ENCODE results near the gene TPGS1.

TPGS1 gene

GRCh38 chr19:468587-469256 is 38.6 kb upstream of the TPGS1 start:
- Histone ChIP-seq H3K27ac (replicated peaks; ENCODE audit: low read length) (no peak overlapping the region), H4K8ac (ENCODE audit: low read depth, low read length) (no peak overlapping the region), H3K9ac (ENCODE audit: low read depth, low read length, poor library complexity) (peak overlapping the region; percentile 30), H2BK12ac (ENCODE audit: low read length) (no peak overlapping the region), H3K27me3 (ENCODE audit: control insufficient read depth in 3 of 3, insufficient read depth in 3 of 3, low read depth in 1 of 3, low read length in 3 of 3) (no peaks in the 10 kb centered on the region), H3K9me3 (replicated peaks in 1 of 2; ENCODE audit: control insufficient read depth in 2 of 2, insufficient read depth in 1 of 2, low read depth in 1 of 2, low read length in 2 of 2) (no peaks in the 10 kb centered on the region), H3K36me3 (replicated peaks in 1 of 2; ENCODE audit: control insufficient read depth in 2 of 2, insufficient read depth in 2 of 2, low read length in 2 of 2) (no peaks in the 10 kb centered on the region), H2AFZ (ENCODE audit: low read length) (no peak overlapping the region), H4K91ac (ENCODE audit: low read depth, low read length, poor library complexity) (no peak overlapping the region), H3K23ac (ENCODE audit: low read depth, low read length, poor library complexity) (no peak overlapping the region), H3K4ac (ENCODE audit: low read length) (no peak overlapping the region), H3K4me2 (ENCODE audit: insufficient read depth, low read length, poor library complexity, severe bottlenecking) (no peak overlapping the region), H2BK120ac (ENCODE audit: low read depth, low read length) (peak overlapping the region; percentile 50), H3K18ac (ENCODE audit: low read length) (peak overlapping the region; percentile 3), H2BK15ac (ENCODE audit: low read length) (peak overlapping the region; percentile 19), H3K4me1 (ENCODE audit: control insufficient read depth in 2 of 2, insufficient read depth in 1 of 2, low read depth in 1 of 2, low read length in 2 of 2) (peaks cover 0 to 2% of the 10 kb centered on the region in 2 donors), H3K4me3 (ENCODE audit: low read length in 2 of 2) (no peak overlapping the region), H3K14ac (ENCODE audit: low read length) (peak overlapping the region; percentile 31), H3K79me1 (ENCODE audit: low read depth, low read length) (no peaks in the 10 kb centered on the region), H2AK5ac (ENCODE audit: low read depth, low read length) (no peak overlapping the region), H2BK5ac (ENCODE audit: low read length) (no peak overlapping the region)
- no peak for DNase-seq (ENCODE audit: low spot score)
- no CpG with 5 or more reads among the region's 27 CpGs for WGBS, 2 donors (ENCODE audit: extremely low coverage in 2 of 2, insufficient read length in 2 of 2, insufficient replicate concordance in 1 of 2)

GRCh38 chr19:469833-470232 is 37.5 kb upstream of the TPGS1 start:
- no peak overlapping the region for H2BK15ac ChIP-seq (ENCODE audit: low read length)
- DNase-seq (ENCODE audit: low spot score) = no peak
- H3K79me1 ChIP-seq (ENCODE audit: low read depth, low read length) = no peaks in the 10 kb centered on the region
- no peak overlapping the region for H3K23ac ChIP-seq (ENCODE audit: low read depth, low read length, poor library complexity)
- H4K91ac ChIP-seq (ENCODE audit: low read depth, low read length, poor library complexity) = no peak overlapping the region
- H2BK120ac ChIP-seq (ENCODE audit: low read depth, low read length) = no peak overlapping the region
- no peak overlapping the region for H3K4me2 ChIP-seq (ENCODE audit: insufficient read depth, low read length, poor library complexity, severe bottlenecking)
- H3K27ac ChIP-seq (replicated peaks; ENCODE audit: low read length) = no peak overlapping the region
- H3K27me3 ChIP-seq (ENCODE audit: control insufficient read depth in 3 of 3, insufficient read depth in 3 of 3, low read depth in 1 of 3, low read length in 3 of 3) = no peaks in the 10 kb centered on the region
- H2AK5ac ChIP-seq (ENCODE audit: low read depth, low read length) = peak overlapping the region; percentile 93
- no peak overlapping the region for H3K9ac ChIP-seq (ENCODE audit: low read depth, low read length, poor library complexity)
- no peak overlapping the region for H3K18ac ChIP-seq (ENCODE audit: low read length)
- no peak overlapping the region for H2BK5ac ChIP-seq (ENCODE audit: low read length)
- H3K9me3 ChIP-seq (replicated peaks in 1 of 2; ENCODE audit: control insufficient read depth in 2 of 2, insufficient read depth in 1 of 2, low read depth in 1 of 2, low read length in 2 of 2) = no peaks in the 10 kb centered on the region
- no peak overlapping the region for H3K4ac ChIP-seq (ENCODE audit: low read length)
- H4K8ac ChIP-seq (ENCODE audit: low read depth, low read length) = no peak overlapping the region
- H2BK12ac ChIP-seq (ENCODE audit: low read length) = peak overlapping the region; percentile 33
- no peak overlapping the region for H2AFZ ChIP-seq (ENCODE audit: low read length)
- no peaks in the 10 kb centered on the region for H3K36me3 ChIP-seq (replicated peaks in 1 of 2; ENCODE audit: control insufficient read depth in 2 of 2, insufficient read depth in 2 of 2, low read length in 2 of 2)
- WGBS, 2 donors (ENCODE audit: extremely low coverage in 2 of 2, insufficient read length in 2 of 2, insufficient replicate concordance in 1 of 2) = no CpG with 5 or more reads among the region's 7 CpGs
- peaks cover 2 to 4% of the 10 kb centered on the region in 2 donors for H3K4me1 ChIP-seq (ENCODE audit: control insufficient read depth in 2 of 2, insufficient read depth in 1 of 2, low read depth in 1 of 2, low read length in 2 of 2)
- no peak overlapping the region for H3K4me3 ChIP-seq (ENCODE audit: low read length in 2 of 2)
- H3K14ac ChIP-seq (ENCODE audit: low read length) = no peak overlapping the region

GRCh38 chr19:470701-471100 is 36.6 kb upstream of the TPGS1 start:
- Histone ChIP-seq H4K8ac (ENCODE audit: low read depth, low read length) (no peak overlapping the region), H3K27ac (replicated peaks; ENCODE audit: low read length) (no peak overlapping the region), H3K23ac (ENCODE audit: low read depth, low read length, poor library complexity) (no peak overlapping the region), H3K4me2 (ENCODE audit: insufficient read depth, low read length, poor library complexity, severe bottlenecking) (no peak overlapping the region), H2AFZ (ENCODE audit: low read length) (peak overlapping the region; percentile 24), H3K4me3 (ENCODE audit: low read length in 2 of 2) (no peak overlapping the region), H2BK120ac (ENCODE audit: low read depth, low read length) (no peak overlapping the region), H3K18ac (ENCODE audit: low read length) (peak overlapping the region; percentile 74), H2BK15ac (ENCODE audit: low read length) (no peak overlapping the region), H3K4ac (ENCODE audit: low read length) (peak overlapping the region; percentile 4), H3K36me3 (replicated peaks in 1 of 2; ENCODE audit: control insufficient read depth in 2 of 2, insufficient read depth in 2 of 2, low read length in 2 of 2) (no peaks in the 10 kb centered on the region), H3K14ac (ENCODE audit: low read length) (no peak overlapping the region), H2AK5ac (ENCODE audit: low read depth, low read length) (peak overlapping the region; percentile 7), H3K9me3 (replicated peaks in 1 of 2; ENCODE audit: control insufficient read depth in 2 of 2, insufficient read depth in 1 of 2, low read depth in 1 of 2, low read length in 2 of 2) (no peaks in the 10 kb centered on the region), H2BK12ac (ENCODE audit: low read length) (peak overlapping the region; percentile 1), H4K91ac (ENCODE audit: low read depth, low read length, poor library complexity) (no peak overlapping the region), H3K9ac (ENCODE audit: low read depth, low read length, poor library complexity) (peak overlapping the region; percentile 53), H2BK5ac (ENCODE audit: low read length) (no peak overlapping the region), H3K79me1 (ENCODE audit: low read depth, low read length) (no peaks in the 10 kb centered on the region), H3K4me1 (ENCODE audit: control insufficient read depth in 2 of 2, insufficient read depth in 1 of 2, low read depth in 1 of 2, low read length in 2 of 2) (peaks cover 2 to 4% of the 10 kb centered on the region in 2 donors), H3K27me3 (ENCODE audit: control insufficient read depth in 3 of 3, insufficient read depth in 3 of 3, low read depth in 1 of 3, low read length in 3 of 3) (peaks cover 0 to 4% (median 0%) of the 10 kb centered on the region in 3 experiments)
- WGBS, 2 donors (ENCODE audit: extremely low coverage in 2 of 2, insufficient read length in 2 of 2, insufficient replicate concordance in 1 of 2) = no CpG with 5 or more reads among the region's 20 CpGs
- no peak for DNase-seq (ENCODE audit: low spot score)

- H3K27ac ChIP-seq (replicated peaks; ENCODE audit: low read length) = no peak overlapping the region
- no peak overlapping the region for H4K8ac ChIP-seq (ENCODE audit: low read depth, low read length)
- peaks cover 0 to 4% (median 0%) of the 10 kb centered on the region in 3 experiments for H3K27me3 ChIP-seq (ENCODE audit: control insufficient read depth in 3 of 3, insufficient read depth in 3 of 3, low read depth in 1 of 3, low read length in 3 of 3)
- H2AFZ ChIP-seq (ENCODE audit: low read length) = no peak overlapping the region
- H2BK15ac ChIP-seq (ENCODE audit: low read length) = peak overlapping the region; percentile 81
- H2BK12ac ChIP-seq (ENCODE audit: low read length) = peak overlapping the region; percentile 41
- no peak for DNase-seq (ENCODE audit: low spot score)
- H3K4me1 ChIP-seq (ENCODE audit: control insufficient read depth in 2 of 2, insufficient read depth in 1 of 2, low read depth in 1 of 2, low read length in 2 of 2) = peaks cover 2 to 4% of the 10 kb centered on the region in 2 donors
- no peak overlapping the region for H3K4me3 ChIP-seq (ENCODE audit: low read length in 2 of 2)
- peak overlapping the region; percentile 70 for H2AK5ac ChIP-seq (ENCODE audit: low read depth, low read length)
- no peak overlapping the region for H3K4ac ChIP-seq (ENCODE audit: low read length)
- H3K79me1 ChIP-seq (ENCODE audit: low read depth, low read length) = no peaks in the 10 kb centered on the region
- no peak overlapping the region for H3K23ac ChIP-seq (ENCODE audit: low read depth, low read length, poor library complexity)
- peak overlapping the region; percentile 99 for H2BK120ac ChIP-seq (ENCODE audit: low read depth, low read length)
- H3K36me3 ChIP-seq (replicated peaks in 1 of 2; ENCODE audit: control insufficient read depth in 2 of 2, insufficient read depth in 2 of 2, low read length in 2 of 2) = no peaks in the 10 kb centered on the region
- no peak overlapping the region for H3K4me2 ChIP-seq (ENCODE audit: insufficient read depth, low read length, poor library complexity, severe bottlenecking)
- no peaks in the 10 kb centered on the region for H3K9me3 ChIP-seq (replicated peaks in 1 of 2; ENCODE audit: control insufficient read depth in 2 of 2, insufficient read depth in 1 of 2, low read depth in 1 of 2, low read length in 2 of 2)
- H3K14ac ChIP-seq (ENCODE audit: low read length) = no peak overlapping the region
- WGBS, 2 donors (ENCODE audit: extremely low coverage in 2 of 2, insufficient read length in 2 of 2, insufficient replicate concordance in 1 of 2) = no CpG with 5 or more reads among the region's 23 CpGs
- no peak overlapping the region for H2BK5ac ChIP-seq (ENCODE audit: low read length)
- peak overlapping the region; percentile 83 for H3K18ac ChIP-seq (ENCODE audit: low read length)
- no peak overlapping the region for H4K91ac ChIP-seq (ENCODE audit: low read depth, low read length, poor library complexity)
- H3K9ac ChIP-seq (ENCODE audit: low read depth, low read length, poor library complexity) = peak overlapping the region; percentile 21
Observed at GRCh38 chr19:472005-472858, 35.1 kb upstream of the TPGS1 start.

Measured in neuronal stem cell (in vitro differentiated cells).